Measurements from ENCODE around the gene FCRL2.

DNA sequence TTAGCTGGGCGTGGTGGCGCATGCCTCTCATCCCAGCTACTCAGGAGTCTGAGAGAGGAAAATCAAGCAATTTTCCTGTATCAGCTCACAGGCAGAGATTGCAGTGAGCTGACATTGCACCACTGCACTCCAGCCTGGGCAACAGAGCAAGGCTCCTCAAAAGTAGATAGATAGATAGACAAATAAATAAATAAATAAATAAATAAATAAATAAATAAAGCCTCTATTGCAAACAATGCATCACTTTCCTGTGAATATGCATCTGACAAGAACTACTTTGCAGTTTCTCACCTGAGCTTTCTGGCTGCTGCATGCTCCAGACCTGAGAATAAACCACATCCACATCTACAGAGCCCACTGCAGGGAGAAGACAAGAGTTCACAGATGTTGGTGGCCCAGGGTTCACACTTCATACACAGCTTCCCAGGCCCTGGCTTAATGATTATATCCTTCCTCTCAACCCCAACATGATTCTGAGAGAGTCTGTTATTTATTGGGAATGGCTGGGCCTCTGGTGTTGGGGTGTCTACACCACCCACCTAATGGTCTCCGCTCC is 28.6 kb downstream of the FCRL2 start:
- TF ChIP-seq, protein P1, sequence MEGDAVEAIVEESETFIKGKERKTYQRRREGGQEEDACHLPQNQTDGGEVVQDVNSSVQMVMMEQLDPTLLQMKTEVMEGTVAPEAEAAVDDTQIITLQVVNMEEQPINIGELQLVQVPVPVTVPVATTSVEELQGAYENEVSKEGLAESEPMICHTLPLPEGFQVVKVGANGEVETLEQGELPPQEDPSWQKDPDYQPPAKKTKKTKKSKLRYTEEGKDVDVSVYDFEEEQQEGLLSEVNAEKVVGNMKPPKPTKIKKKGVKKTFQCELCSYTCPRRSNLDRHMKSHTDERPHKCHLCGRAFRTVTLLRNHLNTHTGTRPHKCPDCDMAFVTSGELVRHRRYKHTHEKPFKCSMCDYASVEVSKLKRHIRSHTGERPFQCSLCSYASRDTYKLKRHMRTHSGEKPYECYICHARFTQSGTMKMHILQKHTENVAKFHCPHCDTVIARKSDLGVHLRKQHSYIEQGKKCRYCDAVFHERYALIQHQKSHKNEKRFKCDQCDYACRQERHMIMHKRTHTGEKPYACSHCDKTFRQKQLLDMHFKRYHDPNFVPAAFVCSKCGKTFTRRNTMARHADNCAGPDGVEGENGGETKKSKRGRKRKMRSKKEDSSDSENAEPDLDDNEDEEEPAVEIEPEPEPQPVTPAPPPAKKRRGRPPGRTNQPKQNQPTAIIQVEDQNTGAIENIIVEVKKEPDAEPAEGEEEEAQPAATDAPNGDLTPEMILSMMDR (IDR thresholded peaks at IDR 0.05), result no peak
- TF ChIP-seq POLR2A (IDR thresholded peaks at IDR 0.05), result no peak
